ENCODE results near the gene ACACA.
"Not testable (repeated sequence)": the region's sequence is repeated elsewhere in the genome, so short reads cannot be mapped to it uniquely, and the experiment has no call there.

ACACA gene

GRCh38 chr17:37346863-37347402 lies 59.7 kb downstream of the ACACA start:
- H3K4me2 ChIP-seq (ENCODE audit: low read depth, low read length, poor library complexity, severe bottlenecking); H3K36me3 ChIP-seq (ENCODE audit: insufficient read depth, low read length); H3F3A ChIP-seq (ENCODE audit: low read depth); H3K9ac ChIP-seq (ENCODE audit: low read depth, low read length, poor library complexity, severe bottlenecking); H3K9me3 ChIP-seq (ENCODE audit: insufficient read depth, low read depth, low read length); H2AFZ ChIP-seq (ENCODE audit: low read length); H3K4me3 ChIP-seq (ENCODE audit: low read length, poor library complexity, severe bottlenecking); H3K9me2 ChIP-seq (replicated peaks; ENCODE audit: low read depth, low read length); H3K4me1 ChIP-seq (ENCODE audit: insufficient read depth, low read length, poor library complexity, severe bottlenecking); H3K27me3 ChIP-seq (ENCODE audit: insufficient read depth, low read length, poor library complexity, severe bottlenecking): not testable (repeated sequence)
- peaks cover 11% of the 10 kb centered on the region for H4K20me1 ChIP-seq (ENCODE audit: insufficient read depth, low read length, poor library complexity, severe bottlenecking)
- H3K79me2 ChIP-seq (ENCODE audit: insufficient read depth, low read length) = peaks cover 48% of the 10 kb centered on the region

- H4K20me1 ChIP-seq (ENCODE audit: insufficient read depth, low read length, poor library complexity, severe bottlenecking) = peaks cover 10% of the 10 kb centered on the region
- peaks cover 4% of the 10 kb centered on the region; the same call in 1 of the 2 replicates for H3K9me3 ChIP-seq (ENCODE audit: insufficient read depth, low read depth, low read length)
- no peaks in the 10 kb centered on the region for H3F3A ChIP-seq (ENCODE audit: low read depth)
- H3K27me3 ChIP-seq (ENCODE audit: insufficient read depth, low read length, poor library complexity, severe bottlenecking) = no peaks in the 10 kb centered on the region
- no peak overlapping the region for H3K9ac ChIP-seq (ENCODE audit: low read depth, low read length, poor library complexity, severe bottlenecking)
- H3K79me2 ChIP-seq (ENCODE audit: insufficient read depth, low read length) = peaks cover 52% of the 10 kb centered on the region
- H3K36me3 ChIP-seq (ENCODE audit: insufficient read depth, low read length) = peaks cover 3% of the 10 kb centered on the region; the same call in 1 of the 2 replicates
- H2AFZ ChIP-seq (ENCODE audit: low read length) = no peak overlapping the region
- H3K4me1 ChIP-seq (ENCODE audit: insufficient read depth, low read length, poor library complexity, severe bottlenecking) = peaks cover 8% of the 10 kb centered on the region
- no peak overlapping the region for H3K4me3 ChIP-seq (ENCODE audit: low read length, poor library complexity, severe bottlenecking)
- TF ChIP-seq, protein P1, sequence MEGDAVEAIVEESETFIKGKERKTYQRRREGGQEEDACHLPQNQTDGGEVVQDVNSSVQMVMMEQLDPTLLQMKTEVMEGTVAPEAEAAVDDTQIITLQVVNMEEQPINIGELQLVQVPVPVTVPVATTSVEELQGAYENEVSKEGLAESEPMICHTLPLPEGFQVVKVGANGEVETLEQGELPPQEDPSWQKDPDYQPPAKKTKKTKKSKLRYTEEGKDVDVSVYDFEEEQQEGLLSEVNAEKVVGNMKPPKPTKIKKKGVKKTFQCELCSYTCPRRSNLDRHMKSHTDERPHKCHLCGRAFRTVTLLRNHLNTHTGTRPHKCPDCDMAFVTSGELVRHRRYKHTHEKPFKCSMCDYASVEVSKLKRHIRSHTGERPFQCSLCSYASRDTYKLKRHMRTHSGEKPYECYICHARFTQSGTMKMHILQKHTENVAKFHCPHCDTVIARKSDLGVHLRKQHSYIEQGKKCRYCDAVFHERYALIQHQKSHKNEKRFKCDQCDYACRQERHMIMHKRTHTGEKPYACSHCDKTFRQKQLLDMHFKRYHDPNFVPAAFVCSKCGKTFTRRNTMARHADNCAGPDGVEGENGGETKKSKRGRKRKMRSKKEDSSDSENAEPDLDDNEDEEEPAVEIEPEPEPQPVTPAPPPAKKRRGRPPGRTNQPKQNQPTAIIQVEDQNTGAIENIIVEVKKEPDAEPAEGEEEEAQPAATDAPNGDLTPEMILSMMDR (conservative IDR thresholded peaks at IDR 0.05; ENCODE audit: low read length) = no peak
- no peak for TF ChIP-seq EZH2phosphoT487 (IDR thresholded peaks at IDR 0.05; ENCODE audit: borderline replicate concordance)
- no peaks in the 10 kb centered on the region for H3K9me2 ChIP-seq (replicated peaks; ENCODE audit: low read depth, low read length)
- H3K4me2 ChIP-seq (ENCODE audit: low read depth, low read length, poor library complexity, severe bottlenecking) = no peak overlapping the region
These were observed 62.1 kb downstream of the ACACA start for GRCh38 chr17:37344519-37344918.

DNA sequence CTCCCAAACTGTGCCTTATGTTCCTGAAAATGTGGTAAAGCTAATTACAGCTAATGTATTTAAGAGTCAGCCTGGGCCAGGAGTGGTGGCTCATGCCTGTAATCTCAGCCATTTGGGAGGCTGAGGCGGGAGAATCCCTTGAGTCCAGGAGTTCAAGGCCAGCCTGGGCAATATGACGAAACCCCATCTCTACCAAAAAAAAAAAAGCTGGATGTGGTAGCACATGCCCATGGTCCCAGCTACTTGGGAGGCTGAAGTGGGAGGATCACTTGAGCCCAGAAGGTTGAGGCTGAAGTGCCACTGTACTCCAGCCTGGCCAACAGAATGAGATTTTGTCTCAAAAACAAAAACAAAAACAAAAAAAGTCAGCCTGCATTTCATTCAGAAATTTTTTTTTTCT lies 64.0 kb downstream of the ACACA start:
- no peak overlapping the region for H2AFZ ChIP-seq (ENCODE audit: low read length)
- H4K20me1 ChIP-seq (ENCODE audit: insufficient read depth, low read length, poor library complexity, severe bottlenecking) = peaks cover 3% of the 10 kb centered on the region
- no peaks in the 10 kb centered on the region for H3K9me2 ChIP-seq (replicated peaks; ENCODE audit: low read depth, low read length)
- H3K27me3 ChIP-seq (ENCODE audit: insufficient read depth, low read length, poor library complexity, severe bottlenecking) = no peaks in the 10 kb centered on the region
- H3K4me1 ChIP-seq (ENCODE audit: insufficient read depth, low read length, poor library complexity, severe bottlenecking) = peaks cover 8% of the 10 kb centered on the region
- H3K79me2 ChIP-seq (ENCODE audit: insufficient read depth, low read length) = peaks cover 45% of the 10 kb centered on the region
- H3K36me3 ChIP-seq (ENCODE audit: insufficient read depth, low read length) = peaks cover 8% of the 10 kb centered on the region; the same call in 1 of the 2 replicates
- H3K9me3 ChIP-seq (ENCODE audit: insufficient read depth, low read depth, low read length) = peaks cover 4% of the 10 kb centered on the region; the same call in 1 of the 2 replicates
- H3K9ac ChIP-seq (ENCODE audit: low read depth, low read length, poor library complexity, severe bottlenecking) = no peak overlapping the region
- no peak overlapping the region for H3K4me2 ChIP-seq (ENCODE audit: low read depth, low read length, poor library complexity, severe bottlenecking)
- H3F3A ChIP-seq (ENCODE audit: low read depth) = no peaks in the 10 kb centered on the region
- H3K4me3 ChIP-seq (ENCODE audit: low read length, poor library complexity, severe bottlenecking) = no peak overlapping the region
- no peak for TF ChIP-seq EZH2phosphoT487 (IDR thresholded peaks at IDR 0.05; ENCODE audit: borderline replicate concordance)
- TF ChIP-seq, protein P1 (conservative IDR thresholded peaks at IDR 0.05; ENCODE audit: low read length) = no peak

DNA sequence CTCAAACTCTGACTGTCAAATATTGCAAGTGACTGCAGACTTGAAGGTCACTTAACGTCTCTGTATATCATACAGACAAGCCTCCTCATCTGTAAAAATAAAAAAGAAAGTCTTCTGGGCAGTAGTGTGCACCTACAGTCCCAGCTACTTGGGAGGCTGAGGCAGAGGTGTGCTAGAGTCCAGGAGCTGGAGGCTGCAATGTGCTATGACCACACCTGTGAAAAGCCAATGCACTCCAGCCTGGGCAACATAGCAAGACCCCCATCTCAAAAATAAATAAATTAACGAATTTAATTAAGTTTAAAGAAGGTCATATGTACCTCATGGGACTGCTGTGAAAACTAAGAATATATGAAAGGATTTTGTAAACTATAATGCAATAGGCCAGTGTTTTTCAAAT lies 65.8 kb downstream of the ACACA start:
- Histone ChIP-seq H4K20me1 (ENCODE audit: insufficient read depth, low read length, poor library complexity, severe bottlenecking) (peaks cover under 1% of the 10 kb centered on the region), H3K9me2 (replicated peaks; ENCODE audit: low read depth, low read length) (no peaks in the 10 kb centered on the region), H3K4me1 (ENCODE audit: insufficient read depth, low read length, poor library complexity, severe bottlenecking) (peaks cover 9% of the 10 kb centered on the region), H3K4me3 (ENCODE audit: low read length, poor library complexity, severe bottlenecking) (no peak overlapping the region), H3K9ac (ENCODE audit: low read depth, low read length, poor library complexity, severe bottlenecking) (no peak overlapping the region), H3K4me2 (ENCODE audit: low read depth, low read length, poor library complexity, severe bottlenecking) (no peak overlapping the region), H3K27me3 (ENCODE audit: insufficient read depth, low read length, poor library complexity, severe bottlenecking) (no peaks in the 10 kb centered on the region), H3K9me3 (ENCODE audit: insufficient read depth, low read depth, low read length) (no peaks in the 10 kb centered on the region), H3K36me3 (ENCODE audit: insufficient read depth, low read length) (peaks cover 9% of the 10 kb centered on the region; the same call in 1 of the 2 replicates), H3F3A (ENCODE audit: low read depth) (no peaks in the 10 kb centered on the region), H2AFZ (ENCODE audit: low read length) (no peak overlapping the region), H3K79me2 (ENCODE audit: insufficient read depth, low read length) (peaks cover 41% of the 10 kb centered on the region)
- TF ChIP-seq, protein P1 (conservative IDR thresholded peaks at IDR 0.05; ENCODE audit: low read length) = no peak
- TF ChIP-seq EZH2phosphoT487 (IDR thresholded peaks at IDR 0.05; ENCODE audit: borderline replicate concordance) = no peak

Measured in Loucy (cell line).